Glomerular endothelial cell (primary cell): ENCODE data around the gene DGKD. TPM values are rescaled to one million over a fixed set of nuclear protein-coding genes. Genes with fewer than 3 reads are reported as not detected.
A peak's percentile ranks its signal among the peaks of the same experiment; 100 is the strongest.

Experiments
- DNase-seq: peaks from one replicate; pipeline ENCODE4 v3.0.0-alpha.2; 2011; ENCODE audit warnings: low read depth, low spot score; ENCODE audit errors: extremely low read depth
- total RNA-seq: library from RNA; depleted of rRNA; stranded (reverse); fragments of >200 nt; gene quantifications from 2 replicates; pipeline ENCODE4 v1.2.3, GENCODE V29; 2015

DGKD gene
- total RNA-seq, 1 donor from 2014 or later: 13.0 TPM

GRCh38 chr2:233409286-233409991, 55.1 kb downstream of the DGKD start:
- DNase-seq: no peak

GRCh38 chr2:233410196-233410760, 56.0 kb downstream of the DGKD start:
- DNase-seq: no peak

GRCh38 chr2:233411162-233411561, 56.9 kb downstream of the DGKD start:
- DNase-seq: no peak

- DNase-seq: no peak
These were observed 58.1 kb downstream of the DGKD start for GRCh38 chr2:233412405-233412804.

- no peak for DNase-seq
These were observed 58.8 kb downstream of the DGKD start for GRCh38 chr2:233413046-233413445.

GRCh38 chr2:233413559-233414272, 59.4 kb downstream of the DGKD start:
- peak; percentile 63 for DNase-seq

GRCh38 chr2:233414273-233414654, 60.0 kb downstream of the DGKD start:
- DNase-seq: no peak

- DNase-seq: no peak
These were observed 60.7 kb downstream of the DGKD start for GRCh38 chr2:233414777-233415570.

GRCh38 chr2:233416199-233416598, 61.9 kb downstream of the DGKD start:
- DNase-seq: no peak

- no peak for DNase-seq
These were observed 62.4 kb downstream of the DGKD start for GRCh38 chr2:233416706-233417105.

- no peak for DNase-seq
These were observed 63.0 kb downstream of the DGKD start for GRCh38 chr2:233417282-233417681.

GRCh38 chr2:233418052-233418760, 63.9 kb downstream of the DGKD start:
- DNase-seq: no peak

GRCh38 chr2:233418761-233419546, 64.7 kb downstream of the DGKD start:
- DNase-seq: peak; percentile 91

GRCh38 chr2:233419602-233420391, 65.5 kb downstream of the DGKD start:
- no peak for DNase-seq

- no peak for DNase-seq
These were observed 67.0 kb downstream of the DGKD start for GRCh38 chr2:233421091-233421816.

- DNase-seq: no peak
These were observed 67.9 kb downstream of the DGKD start for GRCh38 chr2:233422050-233422639.

- no peak for DNase-seq
These were observed 68.6 kb downstream of the DGKD start for GRCh38 chr2:233422649-233423551.
